H9 (cell line): Measurements from ENCODE around the gene SMC5. TPM values are rescaled to one million over a fixed set of nuclear protein-coding genes. Genes with fewer than 3 reads are reported as not detected.

Source experiments
- DNase-seq: peaks from one replicate; pipeline ENCODE4 v3.0.0-alpha.2; 2017
- H2AFZ ChIP-seq: one replicate; pipeline ENCODE4 v1.6.1; 2013; ENCODE audit warnings: mild to moderate bottlenecking, low read length, control low read depth, moderate library complexity
- H2AK5ac ChIP-seq: 2 replicates; pipeline ENCODE4 v1.6.1; 2013; ENCODE audit warnings: low read length, control low read depth, mixed read lengths; ENCODE audit not compliant: insufficient read length
- H2BK120ac ChIP-seq: one replicate; pipeline ENCODE4 v1.6.1; 2013; ENCODE audit warnings: low read depth, mild to moderate bottlenecking, low read length, control low read depth, inconsistent platforms; ENCODE audit not compliant: poor library complexity, severe bottlenecking
- H2BK12ac ChIP-seq: 2 replicates; pipeline ENCODE4 v1.6.1; 2013; ENCODE audit warnings: low read length, control low read depth, mixed read lengths, low read depth; ENCODE audit not compliant: insufficient read length
- H2BK15ac ChIP-seq: 2 replicates; pipeline ENCODE4 v1.6.1; 2013; ENCODE audit warnings: low read depth, low read length, control low read depth
- H2BK20ac ChIP-seq: one replicate; pipeline ENCODE4 v1.6.1; 2013; ENCODE audit warnings: low read depth, mild to moderate bottlenecking, low read length, control low read depth, inconsistent platforms; ENCODE audit not compliant: poor library complexity, severe bottlenecking
- H2BK5ac ChIP-seq: 2 replicates; pipeline ENCODE4 v1.6.1; 2013; ENCODE audit warnings: low read length, control low read depth, mixed read lengths; ENCODE audit not compliant: insufficient read length
- H3K14ac ChIP-seq: 2 replicates; pipeline ENCODE4 v1.6.1; 2013; ENCODE audit warnings: low read length, control low read depth; ENCODE audit not compliant: insufficient read depth
- H3K18ac ChIP-seq: 2 replicates; pipeline ENCODE4 v1.6.1; 2013; ENCODE audit warnings: low read depth, mild to moderate bottlenecking, mixed read lengths, low read length, control low read depth; ENCODE audit not compliant: insufficient read length
- H3K23ac ChIP-seq: 2 replicates; pipeline ENCODE4 v1.6.1; 2013; ENCODE audit warnings: low read length, control low read depth, mixed read lengths, low read depth; ENCODE audit not compliant: insufficient read length
- H3K23me2 ChIP-seq: 2 replicates; pipeline ENCODE4 v1.6.1; 2013; ENCODE audit warnings: low read depth, mild to moderate bottlenecking, mixed read lengths, low read length, control low read depth; ENCODE audit not compliant: insufficient read length, poor library complexity, severe bottlenecking
- H3K27ac ChIP-seq: 2 replicates; pipeline ENCODE4 v1.5.1; 2013; ENCODE audit warnings: low read length, control low read depth, mixed read lengths, low read depth; ENCODE audit not compliant: insufficient read length
- H3K27me3 ChIP-seq: 2 replicates; pipeline ENCODE4 v1.6.1; 2013; ENCODE audit warnings: low read length, control low read depth, inconsistent platforms; ENCODE audit not compliant: insufficient read depth
- H3K4ac ChIP-seq: 2 replicates; pipeline ENCODE4 v1.6.1; 2013; ENCODE audit warnings: low read depth, mild to moderate bottlenecking, control low read depth, inconsistent platforms, low read length, moderate library complexity
- H3K4me1 ChIP-seq: 2 replicates; pipeline ENCODE4 v1.6.1; 2013; ENCODE audit warnings: low read length, control low read depth, inconsistent platforms; ENCODE audit not compliant: insufficient read depth
- H3K4me2 ChIP-seq: 2 replicates; pipeline ENCODE4 v1.6.1; 2013; ENCODE audit warnings: low read length, control low read depth, mixed read lengths; ENCODE audit not compliant: insufficient read length, insufficient read depth
- H3K56ac ChIP-seq: 2 replicates; pipeline ENCODE4 v1.6.1; 2013; ENCODE audit warnings: low read depth, mild to moderate bottlenecking, mixed read lengths, low read length, control low read depth; ENCODE audit not compliant: insufficient read length
- H3K79me1 ChIP-seq: 2 replicates; pipeline ENCODE4 v1.6.1; 2013; ENCODE audit warnings: low read depth, mild to moderate bottlenecking, moderate library complexity, low read length, control low read depth, inconsistent platforms; ENCODE audit not compliant: insufficient read depth, poor library complexity, severe bottlenecking
- H3K79me2 ChIP-seq: 2 replicates; pipeline ENCODE4 v1.6.1; 2013; ENCODE audit warnings: low read length, control low read depth, inconsistent platforms; ENCODE audit not compliant: insufficient read depth
- H3K9ac ChIP-seq: 2 replicates; pipeline ENCODE4 v1.6.1; 2013; ENCODE audit warnings: low read length, control low read depth, mixed read lengths; ENCODE audit not compliant: insufficient read length; ENCODE audit errors: extremely low read depth
- H3K9me3 ChIP-seq: one replicate; pipeline ENCODE4 v1.6.1; 2013; ENCODE audit warnings: low read depth, low read length, inconsistent platforms; ENCODE audit not compliant: control insufficient read depth
- H3T11ph ChIP-seq: one replicate; pipeline ENCODE4 v1.6.1; 2013; ENCODE audit warnings: mild to moderate bottlenecking, low read length, control low read depth, inconsistent platforms
- H4K20me1 ChIP-seq: one replicate; pipeline ENCODE4 v1.6.1; 2013; ENCODE audit not compliant: control insufficient read depth, insufficient read length, insufficient read depth
- H4K5ac ChIP-seq: 2 replicates; pipeline ENCODE4 v1.6.1; 2013; ENCODE audit warnings: low read depth, mild to moderate bottlenecking, mixed read lengths, low read length, control low read depth; ENCODE audit not compliant: insufficient read length
- H4K8ac ChIP-seq: replicated peaks from 2 replicates; pipeline ENCODE4 v1.6.1; 2013; ENCODE audit warnings: low read length, control low read depth, mixed read lengths, low read depth; ENCODE audit not compliant: insufficient read length
- H4K91ac ChIP-seq: 2 replicates; pipeline ENCODE4 v1.6.1; 2013; ENCODE audit warnings: low read depth, mild to moderate bottlenecking, moderate library complexity, mixed read lengths, low read length, control low read depth; ENCODE audit not compliant: insufficient read length
- H3K27ac Mint-ChIP-seq, 3 experiments: 2 replicates in 2 of 3; 3 replicates in 1 of 3; pipeline ENCODE4 v1.8.0; 2020 to 2021; ENCODE audit warnings: mixed read lengths in 3 of 3, mild to moderate bottlenecking in 1 of 3, moderate library complexity in 1 of 3
- H3K27me3 Mint-ChIP-seq: 2 replicates; pipeline ENCODE4 v1.8.0; 2021; ENCODE audit warnings: low read depth, mild to moderate bottlenecking, moderate library complexity, mixed read lengths
- H3K36me3 Mint-ChIP-seq, 3 experiments: 2 replicates in 2 of 3; 3 replicates in 1 of 3; pipeline ENCODE4 v1.8.0; 2020 to 2021; ENCODE audit warnings: low read depth in 3 of 3, mixed read lengths in 3 of 3; ENCODE audit not compliant: insufficient read depth in 1 of 3
- H3K4me1 Mint-ChIP-seq, 2 experiments: 2 replicates each; pipeline ENCODE4 v1.8.0; 2020; ENCODE audit warnings: mixed read lengths in 2 of 2
- H3K4me3 Mint-ChIP-seq, 2 experiments: 2 replicates in 1 of 2; 3 replicates in 1 of 2; pipeline ENCODE4 v1.8.0; 2020 to 2021; ENCODE audit warnings: mild to moderate bottlenecking in 2 of 2, mixed read lengths in 2 of 2, moderate library complexity in 1 of 2
- H3K9me3 Mint-ChIP-seq, 2 experiments: 2 replicates in 1 of 2; 3 replicates in 1 of 2; pipeline ENCODE4 v1.8.0; 2020; ENCODE audit warnings: mild to moderate bottlenecking in 2 of 2, mixed read lengths in 2 of 2, moderate library complexity in 1 of 2
- WGBS: extraction: QIAGEN DNeasy Blood & Tissue Kit; methylation state at CpG from one replicate; pipeline ENCODE4 v1.1.7; 2013; ENCODE audit warnings: missing lambda C conversion rate, low lambda C conversion rate, mixed read lengths; ENCODE audit not compliant: insufficient read length; ENCODE audit errors: extremely low coverage; 5-methylcytosine and 5-hydroxymethylcytosine counted together
- total RNA-seq: library from RNA; stranded (reverse); gene quantifications from 2 replicates; pipeline ENCODE4 v1.2.1, GENCODE V29; 2021
- TF ChIP-seq, protein P1 (sequence below): fragments of 200-600 bp; sonication (generic); conservative IDR thresholded peaks from 3 replicates; pipeline ENCODE4 v1.8.0; 2021; ENCODE audit warnings: antibody characterized with exemption, mild to moderate bottlenecking

The SMC5 gene
- total RNA-seq, 1 experiment from 2014 or later, result 29.6 TPM

DNA sequence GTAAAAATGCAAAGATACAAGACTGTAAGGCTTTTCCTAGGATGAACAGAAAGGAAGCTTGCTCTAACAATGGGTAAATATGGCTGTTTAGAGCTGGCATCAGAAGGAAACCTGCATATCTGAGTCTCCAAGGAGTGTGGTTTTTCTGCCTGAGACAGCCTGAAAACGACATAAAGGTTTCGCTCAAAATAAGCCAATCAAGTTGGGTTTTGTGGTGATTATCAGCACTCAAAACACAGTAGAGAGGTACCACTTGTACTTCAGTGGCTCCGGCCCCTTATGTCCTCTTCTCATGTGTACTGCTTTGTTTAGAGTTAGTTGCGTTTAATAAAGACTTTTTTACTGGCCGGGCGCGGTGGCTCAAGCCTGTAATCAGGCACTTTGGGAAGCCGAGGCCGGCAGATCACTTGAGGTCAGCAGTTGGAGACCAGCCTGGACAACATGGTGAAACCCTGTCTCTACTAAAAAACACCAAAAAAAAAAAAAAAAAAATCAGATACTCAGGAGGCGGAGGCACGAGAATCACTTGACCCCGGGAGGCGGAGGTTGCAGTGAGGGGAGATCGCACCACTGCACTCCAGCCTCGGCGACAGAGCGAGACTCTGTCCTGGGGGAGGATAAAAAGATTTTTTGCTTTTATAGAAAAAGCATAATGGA lies 116.3 kb downstream of the SMC5 start:
- no peak overlapping the region for H2AK5ac ChIP-seq
- H3K23me2 ChIP-seq, result no peaks in the 10 kb centered on the region
- peak overlapping the region in 2 of 3 experiments; percentile 11 to 76; a peak in 2 of 7 replicates for H3K27ac Mint-ChIP-seq
- no peak overlapping the region for H2AFZ ChIP-seq
- no peak overlapping the region for H2BK120ac ChIP-seq
- no peak overlapping the region for H4K5ac ChIP-seq
- TF ChIP-seq, protein P1, sequence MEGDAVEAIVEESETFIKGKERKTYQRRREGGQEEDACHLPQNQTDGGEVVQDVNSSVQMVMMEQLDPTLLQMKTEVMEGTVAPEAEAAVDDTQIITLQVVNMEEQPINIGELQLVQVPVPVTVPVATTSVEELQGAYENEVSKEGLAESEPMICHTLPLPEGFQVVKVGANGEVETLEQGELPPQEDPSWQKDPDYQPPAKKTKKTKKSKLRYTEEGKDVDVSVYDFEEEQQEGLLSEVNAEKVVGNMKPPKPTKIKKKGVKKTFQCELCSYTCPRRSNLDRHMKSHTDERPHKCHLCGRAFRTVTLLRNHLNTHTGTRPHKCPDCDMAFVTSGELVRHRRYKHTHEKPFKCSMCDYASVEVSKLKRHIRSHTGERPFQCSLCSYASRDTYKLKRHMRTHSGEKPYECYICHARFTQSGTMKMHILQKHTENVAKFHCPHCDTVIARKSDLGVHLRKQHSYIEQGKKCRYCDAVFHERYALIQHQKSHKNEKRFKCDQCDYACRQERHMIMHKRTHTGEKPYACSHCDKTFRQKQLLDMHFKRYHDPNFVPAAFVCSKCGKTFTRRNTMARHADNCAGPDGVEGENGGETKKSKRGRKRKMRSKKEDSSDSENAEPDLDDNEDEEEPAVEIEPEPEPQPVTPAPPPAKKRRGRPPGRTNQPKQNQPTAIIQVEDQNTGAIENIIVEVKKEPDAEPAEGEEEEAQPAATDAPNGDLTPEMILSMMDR, result no peak
- no peaks in the 10 kb centered on the region for H3K9me3 ChIP-seq
- H4K91ac ChIP-seq, result no peak overlapping the region
- DNase-seq, result no peak
- no peak overlapping the region for H3K23ac ChIP-seq
- no peak overlapping the region for H2BK5ac ChIP-seq
- no peaks in the 10 kb centered on the region for H4K20me1 ChIP-seq
- no peak overlapping the region for H2BK15ac ChIP-seq
- no peak overlapping the region for H3K9ac ChIP-seq
- WGBS, result no CpG with 5 or more reads among the region's 17 CpGs
- no peaks in the 10 kb centered on the region for H3K4me1 ChIP-seq
- no peak overlapping the region for H3K4ac ChIP-seq
- H3K36me3 Mint-ChIP-seq, result no peaks in the 10 kb centered on the region
- H3T11ph ChIP-seq, result no peak overlapping the region
- no peak overlapping the region for H3K56ac ChIP-seq
- no peak overlapping the region for H2BK20ac ChIP-seq
- H3K18ac ChIP-seq, result no peak overlapping the region
- H3K27me3 ChIP-seq, result no peaks in the 10 kb centered on the region
- H4K8ac ChIP-seq, result no peak overlapping the region
- H3K27ac ChIP-seq, result no peak overlapping the region
- H2BK12ac ChIP-seq, result no peak overlapping the region
- no peaks in the 10 kb centered on the region for H3K79me2 ChIP-seq
- H3K4me1 Mint-ChIP-seq, result peaks cover 8 to 16% of the 10 kb centered on the region in 2 experiments
- no peaks in the 10 kb centered on the region for H3K79me1 ChIP-seq
- no peak overlapping the region for H3K4me3 Mint-ChIP-seq
- H3K14ac ChIP-seq, result no peak overlapping the region
- H3K27me3 Mint-ChIP-seq, result no peaks in the 10 kb centered on the region
- no peaks in the 10 kb centered on the region for H3K9me3 Mint-ChIP-seq
- H3K4me2 ChIP-seq, result no peak overlapping the region
